Heart left ventricle (tissue), 13 donors: ENCODE data around the gene CCNE1.

ENCODE experiments used
- CTCF ChIP-seq, 12 donors: fragments of 200-600 bp; sonication (generic) in 4 of 12; IDR thresholded peaks; one replicate each; pipeline versions ENCODE4 v1.5.0 to v1.8.0; 2018 to 2022; ENCODE audit warnings: antibody characterized with exemption in 12 of 12, mild to moderate bottlenecking in 5 of 12
- POLR2A ChIP-seq, 2 donors: fragments of 450-650 bp; IDR thresholded peaks; one replicate each; pipeline ENCODE4 v1.6.1; 2017; ENCODE audit warnings: antibody characterized with exemption in 2 of 2, mild to moderate bottlenecking in 2 of 2, moderate library complexity in 2 of 2
- donor health status: ischemic (EF 13 %, LVEDD 7.1; RV severe dilation, severe dysfunction).
- donor health status: DM: no; HTN: yes; CAD: no.
- donor health status: DM: no; HTN: no; CAD: no.
- donor health status: ischemic (EF 25% LVEDD 6.9; RV normal size, moderate dysfunction).
- donor health status: ischemic (EF 25% LVEDD 5.7; RV mildly dilated, moderate dysfunction).
- donor health status: ischemic (EF 35%, LVEDD 5.7; RV mildly dilated, moderate dysfunction).
- donor health status: nonischemic (EF 11% LVEDD 7.7; RV severe dilation, severe dysfunction).
- donor health status: DM: yes; HTN: yes; CAD: no.
- donor health status: PGD.
- donor health status: ischemic (EF 29% LVEDD 5.4; RV normal size, mild dysfunction).
- donor health status: nonischemic (EF 23%, LVEDD 6.1; RV moderate dilation, normal function).

GRCh38 chr19:29785360-29785759 lies 26.4 kb upstream of the CCNE1 start:
- no peak for TF ChIP-seq CTCF (IDR thresholded peaks at IDR 0.05)
- no peak for TF ChIP-seq POLR2A (IDR thresholded peaks at IDR 0.05)
